Loucy (cell line): ENCODE results near the gene ATF7.

Experiments used
- CTCF ChIP-seq: fragments of 200-600 bp; sonication (generic); conservative IDR thresholded peaks from 2 replicates; pipeline ENCODE4 v1.5.1; 2014; ENCODE audit warnings: mild to moderate bottlenecking, antibody characterized with exemption, low read length
- EZH2phosphoT487 ChIP-seq: fragments of 200-600 bp; IDR thresholded peaks from 2 replicates; pipeline ENCODE4 v1.6.1; 2018; ENCODE audit warnings: antibody characterized with exemption, mild to moderate bottlenecking, moderate library complexity, borderline replicate concordance

DNA sequence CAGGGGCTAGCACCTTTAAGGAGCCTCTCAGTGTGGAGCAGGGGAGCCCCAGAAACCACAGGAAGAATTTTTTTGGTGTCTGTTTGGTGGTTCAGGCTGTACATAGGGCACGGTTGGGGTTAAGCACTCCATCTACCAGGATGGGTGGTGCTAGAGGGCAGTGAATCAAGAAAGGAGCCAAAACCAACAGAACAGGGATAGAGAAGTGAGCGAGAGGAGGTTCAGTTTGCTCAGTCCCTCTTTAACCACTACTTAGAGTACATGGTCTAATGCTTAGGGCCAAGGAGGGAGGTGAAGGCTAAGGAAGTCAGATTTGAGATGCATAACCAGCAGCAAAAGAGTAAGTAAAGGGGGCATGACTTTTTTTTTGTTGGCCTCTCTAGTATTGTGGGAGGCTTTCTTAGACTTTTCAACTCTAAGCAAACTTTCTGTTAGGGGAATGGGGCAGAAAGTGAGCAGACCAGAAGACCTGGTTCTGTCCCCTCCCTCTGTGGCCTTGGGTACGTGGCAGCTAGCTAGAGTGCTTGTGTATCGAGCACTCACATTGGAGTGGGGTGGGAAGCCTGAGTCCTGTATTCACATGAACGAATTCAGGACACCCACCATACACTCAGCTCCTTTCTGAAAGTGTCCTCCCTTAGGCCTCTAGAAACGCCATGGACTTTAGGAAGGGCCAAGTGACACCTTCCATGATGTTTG, 112.3 kb downstream of the ATF7 start:
- TF ChIP-seq CTCF (no peak), EZH2phosphoT487 (no peak)
